HG03039 (cell line): ENCODE data around the gene RPUSD1.
"Not testable (repeated sequence)": the region's sequence is repeated elsewhere in the genome, so short reads cannot be mapped to it uniquely, and the experiment has no call there.

Experiments used
- ATAC-seq: cut with Tn5 transposase; IDR thresholded peaks from one replicate; pipeline ENCODE4 v1.9.1; 2021; ENCODE audit warnings: mild to moderate bottlenecking, moderate library complexity; ENCODE audit not compliant: unreplicated experiment

The RPUSD1 gene

DNA sequence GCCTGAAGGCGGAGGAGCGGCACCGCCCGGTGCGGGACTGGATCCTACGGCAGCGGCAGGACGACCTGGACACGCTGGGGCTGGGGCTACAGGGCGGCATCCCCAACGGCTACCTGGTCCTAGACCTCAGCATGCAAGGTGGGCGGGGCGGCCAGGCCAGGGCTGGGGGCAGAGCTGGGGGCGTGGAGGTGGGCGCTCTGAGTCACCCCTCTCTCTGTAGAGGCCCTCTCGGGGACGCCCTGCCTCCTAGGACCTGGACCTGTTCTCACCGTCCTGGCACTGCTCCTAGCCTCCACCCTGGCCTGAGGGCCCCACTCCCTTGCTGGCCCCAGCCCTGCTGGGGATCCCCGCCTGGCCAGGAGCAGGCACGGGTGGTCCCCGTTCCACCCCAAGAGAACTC lies 19.8 kb downstream of the RPUSD1 start:
- ATAC-seq = no peak

DNA sequence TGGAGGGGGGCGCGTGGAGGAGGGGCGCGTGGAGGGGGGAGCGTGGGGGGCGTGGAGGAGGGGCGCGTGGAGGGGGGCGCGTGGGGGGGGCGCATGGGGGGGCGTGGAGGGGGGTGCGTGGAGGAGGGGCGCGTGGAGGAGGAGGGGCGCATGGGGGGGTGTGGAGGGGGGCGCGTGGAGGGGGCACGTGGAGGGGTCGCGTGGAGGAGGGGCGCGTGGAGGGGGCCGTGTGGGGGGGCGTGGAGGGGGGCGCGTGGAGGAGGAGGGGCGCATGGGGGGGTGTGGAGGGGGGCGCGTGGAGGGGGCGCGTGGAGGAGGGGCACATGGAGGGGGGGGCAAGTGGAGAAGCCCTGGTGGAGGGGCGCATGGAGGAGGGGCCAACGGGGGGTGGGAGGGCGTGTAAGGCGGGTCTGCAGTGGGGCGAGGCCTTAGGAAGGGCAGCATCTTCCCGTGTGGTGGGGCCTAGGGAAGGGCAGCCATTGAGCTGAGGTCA lies 20.4 kb downstream of the RPUSD1 start:
- ATAC-seq = no peak

DNA sequence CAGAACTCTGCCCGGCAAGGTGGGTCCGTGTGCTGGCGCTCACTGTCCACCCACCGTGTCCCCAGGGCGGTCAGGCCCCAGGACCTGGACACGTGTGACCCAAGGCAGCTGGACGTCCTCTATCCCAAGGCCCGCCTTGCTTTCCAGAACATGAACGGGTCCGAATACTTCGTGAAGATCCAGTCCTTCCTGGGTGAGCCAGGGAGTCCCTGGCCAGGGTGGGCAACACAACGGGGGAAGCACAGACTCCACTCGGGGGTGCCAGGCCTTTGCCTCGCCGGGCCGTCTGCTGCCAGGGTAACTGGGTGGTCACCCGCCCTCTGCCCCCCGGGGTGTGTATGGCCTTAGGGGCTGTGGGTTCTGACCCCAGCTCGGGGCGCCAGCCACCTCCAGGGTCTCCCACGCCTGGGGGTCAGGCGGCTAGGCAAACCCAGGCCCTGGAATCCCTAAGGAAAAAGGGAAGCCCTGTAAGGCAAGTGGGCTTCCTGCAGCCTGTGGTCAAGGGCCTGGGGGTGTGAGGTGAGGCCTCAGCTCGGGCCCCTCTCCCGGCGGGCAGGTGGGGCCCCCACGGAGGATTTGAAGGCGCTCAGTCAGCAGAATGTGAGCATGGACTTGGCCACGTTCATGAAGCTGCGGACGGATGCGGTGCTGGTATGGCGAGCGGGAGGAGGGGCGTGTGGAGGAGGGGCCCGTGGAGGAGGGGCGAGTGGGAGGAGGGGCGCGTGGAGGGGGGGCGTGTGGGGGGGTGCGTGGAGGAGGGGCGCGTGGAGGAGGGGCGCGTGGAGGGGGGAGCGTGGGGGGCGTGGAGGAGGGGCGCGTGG lies 21.2 kb downstream of the RPUSD1 start:
- no peak for ATAC-seq

DNA sequence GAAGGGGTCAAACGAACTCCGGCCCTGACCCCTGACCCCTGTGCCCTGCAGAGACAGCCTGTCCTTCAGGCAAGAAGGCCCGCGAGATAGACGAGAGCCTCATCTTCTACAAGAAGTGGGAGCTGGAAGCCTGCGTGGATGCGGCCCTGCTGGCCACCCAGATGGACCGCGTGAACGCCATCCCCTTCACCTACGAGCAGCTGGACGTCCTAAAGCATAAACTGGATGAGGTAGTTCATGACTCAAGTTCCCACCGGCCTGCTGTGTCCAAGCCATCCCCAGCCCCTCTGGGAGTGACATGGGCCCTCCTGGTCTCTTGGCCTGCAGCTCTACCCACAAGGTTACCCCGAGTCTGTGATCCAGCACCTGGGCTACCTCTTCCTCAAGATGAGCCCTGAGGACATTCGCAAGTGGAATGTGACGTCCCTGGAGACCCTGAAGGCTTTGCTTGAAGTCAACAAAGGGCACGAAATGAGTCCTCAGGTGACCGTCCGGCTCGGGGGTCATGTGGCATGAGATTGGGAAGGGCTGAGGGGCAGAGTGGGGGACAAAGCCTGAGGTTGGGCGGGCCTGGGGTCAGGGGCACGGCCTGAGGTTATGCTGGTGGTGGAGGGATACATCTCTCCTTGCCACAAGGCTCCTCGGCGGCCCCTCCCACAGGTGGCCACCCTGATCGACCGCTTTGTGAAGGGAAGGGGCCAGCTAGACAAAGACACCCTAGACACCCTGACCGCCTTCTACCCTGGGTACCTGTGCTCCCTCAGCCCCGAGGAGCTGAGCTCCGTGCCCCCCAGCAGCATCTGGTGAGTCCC lies 22.0 kb downstream of the RPUSD1 start:
- ATAC-seq = no peak

DNA sequence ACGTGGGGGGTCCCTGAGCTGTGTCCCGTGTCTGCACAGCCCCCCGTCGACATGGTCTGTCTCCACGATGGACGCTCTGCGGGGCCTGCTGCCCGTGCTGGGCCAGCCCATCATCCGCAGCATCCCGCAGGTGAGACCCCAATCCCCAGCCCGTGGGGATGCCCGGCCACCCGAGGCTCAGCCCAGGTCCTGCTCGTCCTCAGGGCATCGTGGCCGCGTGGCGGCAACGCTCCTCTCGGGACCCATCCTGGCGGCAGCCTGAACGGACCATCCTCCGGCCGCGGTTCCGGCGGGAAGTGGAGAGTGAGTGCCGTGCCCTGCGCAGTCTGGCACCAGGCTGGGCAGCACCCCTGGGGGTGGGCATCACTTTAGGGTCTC lies 22.7 kb downstream of the RPUSD1 start:
- ATAC-seq = no peak

DNA sequence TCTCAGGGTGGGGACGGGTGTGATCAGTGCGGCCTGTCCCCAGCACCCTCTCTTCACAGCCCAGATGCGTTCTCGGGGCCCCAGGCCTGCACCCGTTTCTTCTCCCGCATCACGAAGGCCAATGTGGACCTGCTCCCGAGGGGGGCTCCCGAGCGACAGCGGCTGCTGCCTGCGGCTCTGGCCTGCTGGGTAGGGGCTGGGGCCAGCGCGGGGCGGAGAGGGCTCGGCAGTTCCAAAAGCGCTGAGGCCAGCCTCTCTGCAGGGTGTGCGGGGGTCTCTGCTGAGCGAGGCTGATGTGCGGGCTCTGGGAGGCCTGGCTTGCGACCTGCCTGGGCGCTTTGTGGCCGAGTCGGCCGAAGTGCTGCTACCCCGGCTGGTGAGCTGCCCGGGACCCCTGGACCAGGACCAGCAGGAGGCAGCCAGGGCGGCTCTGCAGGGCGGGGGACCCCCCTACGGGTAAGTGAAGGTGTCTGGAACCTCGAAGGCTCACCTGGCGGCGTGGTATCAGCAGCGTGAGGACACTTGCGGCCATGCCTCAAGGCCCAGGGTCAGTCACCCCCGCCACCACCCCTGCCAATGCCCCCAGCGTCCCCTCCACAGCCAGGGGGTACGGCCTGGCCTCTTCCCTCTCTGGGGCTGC lies 23.2 kb downstream of the RPUSD1 start:
- ATAC-seq = no peak

DNA sequence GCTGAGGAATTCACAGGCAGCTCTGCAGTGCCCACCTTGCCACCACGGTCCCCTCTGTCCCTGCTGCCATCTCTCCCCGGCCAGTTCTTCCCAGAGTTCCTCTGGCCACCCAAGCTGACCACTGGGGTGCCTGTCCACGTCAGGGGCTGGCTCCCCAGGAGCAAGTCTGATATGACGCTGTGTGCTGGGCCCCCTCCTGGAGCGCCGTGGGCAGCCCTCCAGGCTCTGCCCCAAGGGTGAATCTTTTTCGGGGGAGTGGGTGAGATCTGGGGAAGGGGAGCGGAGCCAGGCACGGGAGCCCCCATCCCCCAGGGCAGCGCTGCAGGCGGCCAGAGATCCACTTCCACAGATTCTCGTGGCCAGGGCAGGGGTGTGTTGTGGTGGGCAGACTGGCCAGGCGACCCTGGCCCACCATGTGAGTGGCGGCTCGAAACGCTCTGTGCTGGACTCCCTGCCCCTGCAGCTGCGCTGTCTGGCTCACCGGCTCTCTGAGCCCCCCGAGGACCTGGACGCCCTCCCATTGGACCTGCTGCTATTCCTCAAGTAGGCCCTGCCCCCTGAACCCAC lies 23.9 kb downstream of the RPUSD1 start:
- no peak for ATAC-seq

DNA sequence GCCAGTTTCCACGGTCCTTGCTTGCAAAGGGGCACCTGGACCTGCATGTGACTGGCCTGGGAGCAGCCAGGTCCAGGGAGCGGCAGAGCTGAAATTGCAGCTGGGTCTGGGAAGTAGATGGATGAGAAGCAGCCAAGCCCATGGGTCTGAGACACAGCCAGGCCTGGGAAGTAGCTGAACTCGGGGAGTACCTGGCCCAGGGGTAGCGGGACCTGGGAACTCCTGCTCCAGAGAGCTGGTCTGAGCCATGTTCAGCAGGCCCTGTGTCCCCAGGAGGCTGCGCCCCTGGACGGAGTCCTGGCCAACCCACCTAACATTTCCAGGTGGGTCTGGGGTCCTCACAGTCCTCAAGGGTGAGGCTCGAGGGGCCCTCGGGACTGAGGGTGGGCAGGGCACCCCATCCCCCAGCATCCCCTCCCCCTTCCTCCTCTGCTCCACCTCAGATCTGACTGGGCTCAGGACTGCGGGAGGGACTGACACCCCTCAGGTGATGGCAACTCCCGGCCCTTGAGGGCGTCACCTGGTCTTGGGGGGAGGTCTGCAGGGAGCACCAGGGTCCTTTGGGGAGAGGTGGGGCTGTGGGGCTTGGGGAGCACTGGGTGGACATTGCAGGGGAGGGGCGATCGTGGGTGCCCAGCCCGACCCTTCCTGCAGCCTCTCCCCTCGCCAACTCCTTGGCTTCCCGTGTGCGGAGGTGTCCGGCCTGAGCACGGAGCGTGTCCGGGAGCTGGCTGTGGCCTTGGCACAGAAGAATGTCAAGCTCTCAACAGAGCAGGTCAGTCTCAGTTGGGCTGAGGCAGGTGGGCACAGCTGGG lies 24.6 kb downstream of the RPUSD1 start:
- ATAC-seq = no peak

DNA sequence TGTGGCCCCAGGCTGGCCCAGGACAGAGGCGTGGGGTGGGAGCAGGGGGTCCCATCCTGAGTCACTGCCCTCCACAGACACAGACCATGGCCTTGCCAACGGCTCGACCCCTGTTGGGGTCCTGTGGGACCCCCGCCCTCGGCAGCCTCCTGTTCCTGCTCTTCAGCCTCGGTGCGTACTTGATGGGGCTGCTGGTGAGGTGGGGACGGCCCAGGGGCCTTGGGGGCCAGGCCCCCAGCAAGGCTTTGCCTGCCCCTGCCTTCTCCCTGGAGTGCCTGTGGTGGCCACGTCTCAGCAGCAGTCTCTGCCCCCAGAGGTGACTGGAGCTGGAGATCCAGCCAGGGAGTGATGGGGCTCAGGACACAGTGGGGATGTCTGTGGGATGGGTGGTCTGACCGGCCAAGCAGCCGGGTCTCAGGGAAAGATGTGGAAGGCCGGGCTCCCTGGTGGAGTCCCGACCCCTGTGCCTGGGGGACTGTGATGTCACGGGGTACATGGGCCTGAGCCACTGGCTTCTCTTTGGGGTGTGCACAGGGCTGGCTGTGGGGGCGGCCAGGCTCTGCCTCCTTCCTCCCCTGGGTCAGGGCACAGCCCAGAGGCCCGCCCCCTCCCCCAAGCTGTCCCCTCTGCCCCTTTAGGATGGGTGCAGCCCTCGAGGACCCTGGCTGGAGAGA lies 25.4 kb downstream of the RPUSD1 start:
- no peak for ATAC-seq

DNA sequence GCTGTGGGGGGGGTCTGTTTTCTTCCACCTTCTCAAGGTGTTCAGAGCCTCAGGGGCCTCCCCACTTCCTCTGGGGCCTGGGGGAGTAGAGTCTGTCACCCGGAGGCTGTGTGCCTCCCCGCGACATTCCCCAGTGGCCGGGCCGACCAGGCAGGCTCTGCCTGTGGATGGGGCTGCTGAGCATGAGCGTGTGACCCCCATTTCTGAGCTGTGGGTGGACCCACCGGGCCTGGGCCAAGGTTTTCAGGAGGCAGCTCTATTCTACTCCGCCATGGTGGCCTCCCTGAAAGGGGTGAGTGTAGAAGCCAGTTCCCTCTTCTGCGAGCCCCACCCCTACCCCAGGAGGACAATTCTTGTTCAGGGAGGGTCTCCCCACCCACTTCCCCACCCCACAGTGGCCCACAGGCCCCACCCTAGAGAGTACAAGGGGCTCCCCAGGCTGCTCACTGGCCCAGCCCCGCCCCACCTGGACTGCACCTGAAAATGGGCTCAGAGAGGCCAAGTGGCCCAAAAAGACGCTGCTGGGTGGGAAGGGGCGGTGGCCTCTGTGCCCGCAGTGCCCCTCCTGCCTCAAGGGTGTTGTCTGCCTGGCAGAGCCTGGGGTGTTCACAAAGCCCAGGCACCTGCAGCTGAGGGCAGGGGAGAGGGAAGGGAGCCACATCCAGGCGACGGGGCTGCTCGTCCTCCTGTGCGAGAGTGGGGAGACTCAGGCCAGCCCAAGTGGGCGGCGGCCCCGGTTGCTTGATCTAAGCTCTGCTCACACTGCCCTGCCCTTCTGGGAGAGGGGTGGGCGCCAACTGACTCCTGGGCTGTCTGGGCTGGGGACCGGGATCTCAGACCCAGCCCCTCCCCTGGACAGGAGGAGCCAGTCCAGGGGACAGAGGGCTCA lies 26.3 kb downstream of the RPUSD1 start:
- ATAC-seq = no peak

DNA sequence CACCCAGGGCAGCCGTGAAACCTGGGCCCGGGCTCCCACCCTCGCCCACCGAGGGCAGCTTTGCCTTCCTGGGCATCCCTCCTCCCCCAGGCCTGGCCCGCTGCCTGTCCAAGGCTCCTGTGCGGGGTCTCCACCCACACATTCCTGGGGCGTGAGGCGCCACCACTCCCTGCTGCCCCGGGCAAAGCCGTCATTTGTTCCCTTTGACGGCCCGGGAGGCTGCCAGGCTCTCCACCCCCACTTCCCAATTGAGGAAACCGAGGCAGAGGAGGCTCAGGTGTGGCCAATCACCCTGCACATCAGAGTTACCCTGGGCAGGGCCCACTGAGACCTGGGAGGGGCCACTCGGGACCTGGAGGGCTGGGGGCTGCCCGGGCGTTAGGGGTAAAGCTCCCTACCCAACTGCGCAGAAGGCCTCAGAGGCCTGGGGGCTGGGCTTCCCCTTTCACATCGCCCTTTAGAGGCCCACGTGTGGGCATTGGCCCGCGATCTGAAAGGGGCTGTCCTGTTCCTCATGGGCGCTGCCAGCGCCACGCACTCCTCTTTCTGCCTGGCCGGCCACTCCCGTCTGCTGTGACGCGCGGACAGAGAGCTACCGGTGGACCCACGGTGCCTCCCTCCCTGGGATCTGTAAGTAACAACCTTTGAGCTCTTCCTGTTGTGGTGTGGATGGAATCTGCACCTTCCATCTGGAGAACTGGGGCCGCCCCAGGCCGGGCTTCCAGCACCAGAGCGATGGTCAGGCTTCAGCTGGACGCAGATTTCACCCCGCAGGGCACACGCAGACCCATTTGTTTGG lies 27.4 kb downstream of the RPUSD1 start, which contains the start of gene MSLN:
Gene MSLN, plus strand, starts transcription at position 190 of the 799 bp plus-strand sequence. CDS start 1,947 bp downstream, outside the sequence.
- ATAC-seq = no peak

DNA sequence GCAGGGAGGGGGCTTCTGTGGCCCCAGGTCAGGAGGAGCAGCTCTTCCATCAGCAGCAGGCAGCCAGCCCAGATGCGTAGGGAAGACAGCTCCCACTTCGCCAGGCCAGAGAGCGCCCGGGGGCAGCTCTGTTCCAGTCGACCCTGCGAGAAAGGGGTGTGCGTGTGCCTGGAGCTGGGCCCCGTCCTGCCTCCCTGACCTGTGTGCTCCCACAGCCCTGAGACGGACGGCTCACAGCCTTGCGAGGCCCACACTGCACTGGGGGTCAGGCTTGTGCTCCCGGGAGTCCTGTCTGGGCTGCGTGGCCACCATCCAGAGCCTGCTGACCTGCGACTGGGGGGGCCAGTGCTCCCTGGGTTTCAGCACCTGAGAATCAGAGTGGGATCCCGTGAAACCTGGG lies 28.1 kb downstream of the RPUSD1 start:
- ATAC-seq = no peak

DNA sequence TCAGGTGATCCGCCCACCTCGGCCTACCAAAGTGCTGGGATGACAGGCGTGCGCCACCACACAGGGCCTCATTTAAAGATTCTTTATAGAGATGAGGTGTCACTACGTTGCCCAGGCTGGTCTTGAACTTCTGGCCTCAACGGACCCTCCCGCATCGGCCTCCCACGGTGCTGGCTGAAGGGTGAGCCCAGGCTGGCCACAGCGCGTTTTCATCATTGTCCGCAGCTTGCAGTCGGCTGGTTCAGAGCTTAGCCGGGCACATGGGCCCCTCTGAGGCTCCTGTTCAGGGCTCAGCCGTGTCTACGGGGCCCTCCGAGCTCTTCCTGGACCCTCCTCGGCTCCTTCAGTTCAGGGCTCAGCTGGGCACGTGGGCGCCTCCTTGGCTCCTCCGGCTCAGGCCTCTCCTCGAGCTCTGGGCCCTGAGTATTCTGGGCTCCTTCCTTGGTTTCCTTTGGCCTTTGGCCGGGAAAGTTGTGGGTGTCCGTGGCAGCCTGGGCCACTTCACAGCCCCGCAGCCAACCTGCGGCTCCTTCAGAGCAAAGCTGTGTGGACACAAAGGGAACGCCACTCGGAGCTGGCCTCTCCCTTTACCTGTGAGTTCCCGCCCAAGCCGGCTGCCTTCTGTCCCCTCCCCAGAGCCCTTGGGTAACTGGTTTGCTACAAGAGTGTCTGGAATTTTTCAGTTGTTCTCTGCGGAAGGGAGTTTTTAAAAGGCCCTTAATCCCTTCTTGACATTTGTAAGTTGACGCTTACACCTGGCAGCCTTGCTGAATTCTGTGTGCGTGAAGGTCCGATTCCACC lies 28.9 kb downstream of the RPUSD1 start:
- ATAC-seq = no peak

DNA sequence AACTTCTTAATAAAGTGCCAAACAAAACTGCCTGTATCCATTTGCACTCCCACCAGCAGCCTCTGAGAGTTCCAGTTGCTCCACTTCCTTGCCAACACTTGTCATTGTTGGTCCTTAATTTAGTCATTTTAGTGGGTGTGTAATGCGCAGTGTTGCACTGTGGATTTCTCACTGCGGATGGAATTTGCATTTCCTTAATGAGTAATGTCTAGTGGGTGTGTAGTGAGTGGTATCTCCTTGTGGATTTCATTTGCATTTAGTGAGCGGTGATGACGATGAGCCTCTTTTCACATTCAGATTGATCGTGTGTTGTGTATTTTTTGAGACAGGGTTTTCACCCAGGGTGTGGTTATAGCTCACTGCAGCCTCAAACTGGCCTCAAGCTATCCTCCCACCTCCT lies 31.8 kb downstream of the RPUSD1 start:
- no peak for ATAC-seq

DNA sequence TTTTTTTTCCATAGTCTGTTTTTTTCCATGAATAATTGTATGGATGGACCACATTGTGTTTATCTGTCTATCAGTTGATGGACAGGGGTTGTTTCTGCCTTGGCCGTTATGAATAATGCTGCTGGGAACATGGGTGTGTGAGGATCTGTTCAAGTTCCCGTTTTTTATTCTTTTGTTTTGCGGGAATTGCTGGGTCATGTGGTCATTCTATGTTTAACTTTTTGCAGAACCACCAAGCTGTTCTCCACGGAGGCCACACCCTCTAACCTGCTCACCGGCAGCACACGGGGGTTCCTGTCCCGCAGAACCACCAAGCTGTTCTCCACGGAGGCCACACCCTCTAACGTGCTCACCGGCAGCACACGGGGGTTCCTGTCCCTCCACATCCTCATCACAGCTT lies 33.5 kb downstream of the RPUSD1 start:
- ATAC-seq = no peak

DNA sequence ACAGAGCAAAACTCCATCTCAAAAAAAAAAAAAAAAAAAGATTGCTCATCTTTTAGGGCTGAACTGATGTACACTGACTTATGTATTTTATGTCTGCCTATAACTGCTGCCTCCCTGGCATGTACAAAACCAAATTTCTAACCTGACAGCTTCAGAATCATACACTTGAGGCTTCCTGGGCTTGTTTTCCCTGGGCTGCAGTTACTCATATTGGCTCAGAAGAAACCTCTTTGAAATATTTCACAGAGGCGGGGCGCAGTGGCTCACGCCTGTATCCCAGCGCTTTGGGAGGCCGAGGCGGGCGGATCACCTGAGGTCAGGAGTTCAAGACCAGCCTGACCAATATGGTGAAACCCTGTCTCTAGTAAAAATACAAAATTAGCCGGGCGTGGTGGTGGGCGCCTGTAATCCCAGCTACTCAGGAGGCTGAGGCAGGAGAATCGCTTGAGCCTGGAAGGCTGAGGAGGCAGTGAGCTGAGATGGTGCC lies 34.0 kb downstream of the RPUSD1 start:
- not testable (repeated sequence) for ATAC-seq

DNA sequence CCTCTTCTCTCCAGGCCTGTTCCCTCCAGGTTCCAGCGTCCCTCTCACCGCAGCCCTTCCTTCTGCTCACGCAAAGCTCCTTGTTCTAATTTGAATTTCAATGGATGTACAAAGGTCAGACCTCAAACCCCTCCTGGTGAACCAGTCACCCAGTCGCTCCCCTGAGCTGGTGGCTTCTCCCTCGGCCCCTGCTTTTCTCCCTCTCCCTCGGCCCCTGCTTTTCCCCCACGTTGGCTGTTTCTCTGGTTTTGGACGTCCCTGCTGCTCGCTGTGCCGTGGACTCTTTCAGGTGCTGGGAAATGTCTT lies 36.2 kb downstream of the RPUSD1 start:
- ATAC-seq = no peak
